Tibial nerve (tissue), 4 donors: ENCODE results near the gene NDUFAF2.

Source experiments
- EP300 ChIP-seq, 2 donors: sonication (generic); formaldehyde crosslinking; IDR thresholded peaks; one replicate each; pipeline ENCODE4 v1.6.1; 2017; ENCODE audit warnings: antibody characterized with exemption in 2 of 2, mild to moderate bottlenecking in 1 of 2
- POLR2A ChIP-seq, 2 donors: fragments of 450-650 bp; IDR thresholded peaks; one replicate each; pipeline ENCODE4 v1.6.1; 2017; ENCODE audit warnings: antibody characterized with exemption in 2 of 2, mild to moderate bottlenecking in 2 of 2, moderate library complexity in 2 of 2
- TF ChIP-seq, protein P1 (sequence below), 5 experiments: fragments of 200-600 bp in 3 of 5; fragments of 450-650 bp in 2 of 5; sonication (generic) in 3 of 5; IDR thresholded peaks; one replicate each; pipeline ENCODE4 v1.5.1; 2016 to 2019; ENCODE audit warnings: antibody characterized with exemption in 5 of 5, mild to moderate bottlenecking in 3 of 5, moderate library complexity in 2 of 5

DNA sequence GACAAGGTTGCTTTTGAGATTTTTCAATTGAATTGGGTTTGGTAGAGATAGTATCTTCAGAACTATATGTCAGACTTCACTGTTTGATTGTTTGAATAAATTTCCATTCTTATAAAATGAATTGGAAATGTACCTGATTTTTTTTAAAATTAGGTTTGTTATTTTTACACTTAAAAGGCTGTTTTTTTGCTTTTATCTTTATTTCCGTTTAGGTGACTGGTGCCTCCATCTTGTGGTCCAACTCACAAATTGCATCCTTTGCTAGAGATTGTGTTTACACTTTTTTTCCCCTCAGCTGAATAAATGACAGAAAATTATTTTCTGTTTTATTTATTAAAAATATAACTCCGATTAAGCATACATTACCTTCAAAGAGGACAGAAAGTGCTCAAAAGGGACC, 15.6 kb downstream of the NDUFAF2 start:
- TF ChIP-seq, protein P1, sequence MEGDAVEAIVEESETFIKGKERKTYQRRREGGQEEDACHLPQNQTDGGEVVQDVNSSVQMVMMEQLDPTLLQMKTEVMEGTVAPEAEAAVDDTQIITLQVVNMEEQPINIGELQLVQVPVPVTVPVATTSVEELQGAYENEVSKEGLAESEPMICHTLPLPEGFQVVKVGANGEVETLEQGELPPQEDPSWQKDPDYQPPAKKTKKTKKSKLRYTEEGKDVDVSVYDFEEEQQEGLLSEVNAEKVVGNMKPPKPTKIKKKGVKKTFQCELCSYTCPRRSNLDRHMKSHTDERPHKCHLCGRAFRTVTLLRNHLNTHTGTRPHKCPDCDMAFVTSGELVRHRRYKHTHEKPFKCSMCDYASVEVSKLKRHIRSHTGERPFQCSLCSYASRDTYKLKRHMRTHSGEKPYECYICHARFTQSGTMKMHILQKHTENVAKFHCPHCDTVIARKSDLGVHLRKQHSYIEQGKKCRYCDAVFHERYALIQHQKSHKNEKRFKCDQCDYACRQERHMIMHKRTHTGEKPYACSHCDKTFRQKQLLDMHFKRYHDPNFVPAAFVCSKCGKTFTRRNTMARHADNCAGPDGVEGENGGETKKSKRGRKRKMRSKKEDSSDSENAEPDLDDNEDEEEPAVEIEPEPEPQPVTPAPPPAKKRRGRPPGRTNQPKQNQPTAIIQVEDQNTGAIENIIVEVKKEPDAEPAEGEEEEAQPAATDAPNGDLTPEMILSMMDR (IDR thresholded peaks at IDR 0.05), result peak in 3 of 5 experiments; percentile 12 to 36 (median 25)
- TF ChIP-seq POLR2A (IDR thresholded peaks at IDR 0.05) (no peak), EP300 (IDR thresholded peaks at IDR 0.05) (no peak)
